Measurements from ENCODE around the gene PHOX2B. TPM values are rescaled to one million over a fixed set of nuclear protein-coding genes. Genes with fewer than 3 reads are reported as not detected.

The PHOX2B gene
- total RNA-seq, 1 donor from 2014 or later = not detected

DNA sequence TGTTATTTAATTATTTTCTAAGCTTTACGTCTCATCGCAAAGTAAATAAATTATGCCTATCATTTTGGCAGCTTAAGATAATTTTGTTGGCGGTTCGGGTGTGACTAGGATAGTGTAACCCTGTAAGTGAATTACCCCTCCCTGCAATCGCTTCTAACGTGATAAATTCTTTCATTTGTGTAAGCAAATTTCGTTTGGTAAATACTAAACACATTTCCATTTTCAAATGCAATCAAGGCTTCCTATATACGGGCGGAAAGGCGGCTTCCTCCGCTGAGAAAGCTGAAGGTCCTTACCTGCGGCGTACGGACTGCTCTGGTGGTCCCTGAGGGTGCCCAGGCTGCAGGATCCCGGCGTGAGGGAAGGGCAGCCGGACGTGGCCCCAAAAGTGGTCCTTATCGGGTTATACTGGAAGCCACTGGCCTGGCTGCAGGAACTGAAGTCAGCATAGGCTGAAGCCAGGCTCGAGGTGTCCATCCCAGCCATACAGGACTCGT is 403 bp downstream of the PHOX2B start:
- no peak for DNase-seq (ENCODE audit: low read depth)

DNA sequence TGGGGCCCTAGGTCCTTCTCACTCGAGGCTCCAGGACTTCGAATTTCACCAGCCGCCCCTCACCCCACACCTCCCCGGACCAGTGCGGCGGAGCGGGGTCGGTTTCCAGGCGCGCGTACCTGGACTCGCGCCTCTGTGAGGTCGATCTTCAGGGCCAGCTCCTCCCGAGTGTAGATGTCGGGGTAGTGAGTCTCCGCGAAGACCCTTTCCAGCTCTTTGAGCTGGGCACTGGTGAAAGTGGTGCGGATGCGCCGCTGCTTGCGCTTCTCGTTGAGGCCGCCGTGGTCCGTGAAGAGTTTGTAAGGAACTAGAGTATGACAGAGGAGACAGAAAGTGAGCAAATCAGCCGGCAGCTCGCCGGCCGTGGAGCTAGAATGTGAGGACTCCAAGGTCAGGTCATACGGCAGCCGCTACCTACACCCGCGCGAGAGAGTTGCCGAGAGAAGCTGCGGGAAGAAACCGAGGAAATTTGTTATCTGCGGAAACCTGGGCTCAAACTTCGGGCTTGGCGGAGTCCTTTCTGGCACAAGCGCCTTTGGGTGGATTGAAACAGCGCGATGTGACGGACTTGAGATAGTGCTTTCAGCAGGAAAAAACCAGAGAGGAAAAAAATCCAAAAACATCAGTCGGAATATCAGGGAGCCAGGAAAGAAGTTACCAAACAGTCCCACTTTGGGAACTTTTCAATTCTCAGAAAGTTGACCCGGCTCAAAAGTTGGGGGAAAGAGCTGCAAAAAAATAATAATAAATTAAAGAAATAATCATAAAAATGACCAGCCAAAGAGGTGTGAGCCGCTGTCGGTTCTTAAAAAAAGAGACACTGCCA is 1.1 kb downstream of the PHOX2B start:
- no peak for DNase-seq (ENCODE audit: low read depth)

DNA sequence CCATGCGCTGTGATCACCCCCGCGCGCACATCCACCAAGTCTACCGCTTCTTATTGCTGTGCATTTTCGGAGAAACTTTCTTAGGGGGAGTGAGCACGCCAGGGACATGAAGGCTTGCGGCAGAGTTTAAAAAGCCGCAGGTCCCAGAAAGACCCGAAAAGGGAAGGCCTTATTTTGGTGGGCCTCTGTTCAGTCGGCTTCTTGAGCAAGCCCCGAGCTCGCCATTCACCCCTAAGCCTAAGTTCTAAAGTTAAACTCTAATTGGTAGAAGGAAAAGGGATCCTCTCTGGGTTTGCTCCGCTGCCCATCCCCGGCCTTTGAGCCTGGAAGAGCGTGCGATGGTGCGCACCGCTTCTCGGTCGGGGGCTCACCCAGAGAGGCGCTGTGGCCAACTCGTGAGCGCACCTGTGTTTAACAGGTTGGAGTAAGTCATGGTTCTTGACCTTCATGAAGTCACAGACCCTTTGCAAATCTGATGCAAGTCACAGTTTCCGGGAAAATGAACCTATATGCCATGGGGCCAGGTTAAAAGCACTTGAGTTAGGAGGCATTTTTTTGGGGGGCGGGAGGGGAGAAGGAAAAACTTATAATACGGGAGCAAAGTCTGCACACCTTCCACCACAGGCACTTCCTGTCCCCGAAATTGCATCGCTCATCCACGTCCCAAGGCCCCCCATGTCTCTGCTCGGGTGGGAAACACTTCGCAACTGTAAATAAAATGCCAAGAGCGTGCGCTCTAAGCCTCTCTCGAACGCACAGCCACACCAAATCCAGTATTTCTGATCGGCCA is 1.9 kb downstream of the PHOX2B start:
- DNase-seq (ENCODE audit: low read depth) = no peak

DNA sequence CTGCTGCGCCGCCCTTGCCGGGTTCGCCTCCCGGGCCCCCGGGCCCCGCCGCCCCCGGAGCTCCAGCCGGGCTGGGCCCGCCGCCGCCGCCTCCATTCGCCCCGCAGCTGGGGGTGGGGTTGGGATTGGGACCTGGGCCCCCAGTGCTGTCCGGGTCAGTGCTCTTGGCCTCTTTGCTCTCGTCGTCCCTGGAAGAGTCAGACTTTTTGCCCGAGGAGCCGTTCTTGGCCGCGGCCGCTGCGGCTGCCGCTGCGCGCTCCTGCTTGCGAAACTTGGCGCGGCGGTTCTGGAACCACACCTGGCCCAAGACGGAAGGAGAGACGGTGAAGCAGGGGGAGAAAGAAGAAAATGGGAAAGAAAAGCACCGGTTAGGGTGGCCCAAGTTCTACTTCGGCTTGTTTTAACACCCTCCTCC is 2.5 kb downstream of the PHOX2B start:
- no peak for DNase-seq (ENCODE audit: low read depth)

DNA sequence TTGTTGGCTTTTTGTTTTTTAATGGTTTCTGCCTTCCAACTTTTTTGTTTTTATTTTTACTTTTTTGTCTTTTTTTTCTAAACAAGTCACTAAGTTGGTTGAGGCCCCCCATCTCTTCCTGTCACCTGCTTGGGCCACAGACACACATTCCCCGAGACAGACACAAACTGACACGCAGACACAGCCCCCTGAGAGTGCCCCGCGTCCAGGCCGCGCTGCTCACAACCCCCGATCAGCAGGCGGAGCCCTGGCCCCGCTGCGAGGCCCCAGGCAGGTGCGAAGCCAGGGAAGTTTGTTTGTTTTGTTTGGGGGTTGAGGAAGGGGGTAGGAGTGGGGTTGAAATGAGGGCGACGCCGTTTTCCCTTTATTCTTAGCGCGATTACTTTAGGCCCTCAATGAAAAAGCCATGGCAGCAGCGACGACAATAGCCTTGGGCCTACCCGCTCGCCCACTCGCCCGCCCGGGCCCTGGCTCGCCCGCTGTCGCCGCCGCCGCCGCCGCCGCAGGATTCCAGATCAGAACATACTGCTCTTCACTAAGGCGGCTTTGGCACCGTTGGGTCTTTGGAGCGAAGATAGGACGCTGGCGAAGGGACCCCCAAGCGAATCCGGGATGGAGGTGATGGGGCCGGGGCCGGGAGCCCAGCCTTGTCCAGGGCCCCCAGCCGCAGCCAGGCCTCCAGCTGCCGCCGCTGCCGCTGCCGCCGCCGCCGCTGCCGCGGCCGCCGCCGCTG is 3.1 kb downstream of the PHOX2B start:
- no peak for DNase-seq (ENCODE audit: low read depth)

DNA sequence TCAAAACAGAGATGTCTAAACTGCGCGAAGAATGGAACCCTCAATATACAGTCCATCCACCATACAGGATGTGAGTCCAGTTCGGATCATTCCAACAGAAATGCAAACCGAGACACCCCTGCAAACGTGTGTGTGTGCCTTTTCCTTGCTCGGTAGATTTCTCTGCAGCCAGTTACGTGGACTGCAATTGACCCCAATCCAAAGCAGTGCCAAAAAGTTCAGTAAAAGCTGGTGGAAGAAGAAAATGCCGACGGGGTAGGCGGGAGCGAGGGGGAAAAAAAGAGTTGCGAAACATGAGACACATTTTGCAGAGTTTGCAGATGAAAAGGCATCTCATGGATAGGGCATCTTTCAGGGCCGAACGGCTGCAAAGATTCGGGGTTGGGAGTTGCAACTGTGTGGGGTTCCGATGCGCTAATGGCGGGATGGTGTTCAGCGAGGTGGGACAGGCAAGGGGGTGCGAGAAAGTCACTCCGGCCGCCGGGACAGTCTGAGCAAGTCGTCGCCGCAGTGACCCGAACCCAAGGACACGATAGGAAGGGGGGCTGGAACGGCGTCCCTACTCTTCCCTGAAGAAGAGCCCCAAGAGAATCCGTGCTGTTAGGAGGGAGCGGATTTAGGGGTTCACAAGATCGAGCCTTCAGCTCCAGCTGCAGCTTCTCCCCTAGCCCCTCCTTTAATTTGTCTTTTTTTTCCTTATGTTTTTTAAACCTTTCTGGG is 3.8 kb downstream of the PHOX2B start:
- no peak for DNase-seq (ENCODE audit: low read depth)

DNA sequence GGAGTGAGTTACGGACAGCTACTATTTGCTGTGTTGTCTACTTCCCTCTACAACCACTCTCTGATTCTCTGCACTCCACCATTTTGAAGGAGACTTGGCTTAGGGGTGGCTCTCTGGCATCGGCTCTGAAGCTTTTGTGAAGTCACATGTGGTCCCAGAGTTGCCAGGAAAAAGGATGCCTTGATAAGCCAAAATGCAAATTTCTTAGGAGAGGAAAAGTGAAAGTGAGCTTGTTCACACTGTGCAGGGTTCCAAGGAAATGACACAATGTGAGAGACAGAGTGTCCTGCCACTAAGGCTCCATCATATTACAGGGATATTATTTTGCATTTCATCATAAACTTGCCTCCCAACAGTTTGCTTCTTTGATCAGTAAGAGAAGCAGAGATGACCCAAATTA is 7.2 kb downstream of the PHOX2B start:
- DNase-seq (ENCODE audit: low read depth) = no peak

DNA sequence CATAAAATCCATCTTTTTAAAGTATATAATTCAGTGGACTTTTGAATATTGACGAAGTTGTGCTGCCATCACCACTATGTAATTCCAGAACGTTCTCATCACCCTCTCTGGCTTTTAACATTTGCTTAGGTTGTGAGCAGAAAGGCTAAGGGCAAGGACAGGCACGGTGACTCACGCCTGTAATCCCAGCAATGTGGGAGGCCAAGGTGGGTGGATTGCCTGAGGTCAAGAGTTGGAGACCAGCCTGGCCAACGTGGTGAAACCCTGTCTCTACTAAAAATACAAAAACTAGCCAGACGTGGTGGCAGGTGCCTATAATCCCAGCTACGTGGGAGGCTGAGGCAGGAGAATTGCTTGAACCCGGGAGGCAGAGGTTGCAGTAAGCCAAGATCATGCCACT is 11.0 kb downstream of the PHOX2B start:
- DNase-seq (ENCODE audit: low read depth) = peak; percentile 8

DNA sequence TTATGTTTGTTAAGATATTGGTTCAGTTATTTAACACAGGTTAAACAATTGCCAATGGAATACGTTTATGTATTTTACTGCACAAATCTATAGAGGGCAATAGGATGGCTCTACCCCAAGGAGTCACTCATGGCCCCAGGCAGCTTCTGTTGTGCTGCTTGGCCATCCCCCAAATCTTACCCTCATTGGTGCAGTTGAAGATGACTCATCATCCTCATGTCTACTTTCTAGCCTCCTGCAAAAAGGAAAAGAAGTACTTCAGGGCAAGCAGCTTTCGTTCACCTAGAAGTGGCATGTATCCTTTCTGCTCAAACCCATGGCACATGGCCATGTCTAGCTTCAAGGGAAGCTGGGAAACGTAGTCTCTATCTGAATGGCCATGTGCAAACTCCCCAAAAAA is 14.2 kb downstream of the PHOX2B start:
- no peak for DNase-seq (ENCODE audit: low read depth)

DNA sequence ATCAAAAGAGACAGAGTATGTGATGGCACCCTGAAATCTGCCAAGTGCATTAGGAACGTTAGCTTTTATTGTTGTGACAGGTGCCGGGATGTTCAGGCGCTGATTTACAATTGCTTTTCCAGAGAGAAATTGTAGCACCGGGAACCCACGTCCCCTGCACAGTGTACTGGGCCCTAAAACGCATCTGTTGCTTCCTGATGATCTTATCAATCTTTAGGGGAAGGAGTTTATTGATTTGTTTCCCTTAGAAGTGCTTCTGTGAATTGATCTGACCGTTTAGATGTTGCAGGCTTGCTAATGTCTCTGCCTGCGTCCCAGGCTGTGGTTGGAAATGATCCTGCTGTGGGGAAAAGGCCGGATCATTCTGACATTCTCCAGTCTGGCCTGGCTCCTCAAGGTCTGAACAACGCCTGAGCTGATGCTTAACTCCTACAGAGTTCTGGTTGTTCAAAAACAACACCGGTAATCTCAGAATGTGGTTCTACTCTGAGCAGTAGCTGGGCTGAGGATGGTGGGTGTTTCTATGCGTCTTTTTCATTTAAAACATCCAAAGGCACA is 16.9 kb downstream of the PHOX2B start:
- no peak for DNase-seq (ENCODE audit: low read depth)

DNA sequence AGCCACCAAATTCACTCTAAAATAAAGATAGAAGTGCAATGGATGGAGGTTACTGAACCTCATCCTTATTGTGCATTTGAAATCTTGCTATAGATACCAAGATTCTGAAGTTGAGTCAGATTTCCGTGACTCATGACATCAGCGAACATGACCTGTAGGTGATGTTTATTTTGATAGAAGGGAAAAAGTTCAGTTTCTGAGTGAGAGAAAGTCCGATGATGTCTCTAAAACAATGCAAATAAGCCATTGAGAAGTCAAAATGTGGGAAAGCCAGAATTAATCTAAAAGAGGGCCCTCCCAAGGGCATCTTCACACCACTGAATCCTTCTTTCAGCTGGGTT is 20.0 kb downstream of the PHOX2B start:
- DNase-seq (ENCODE audit: low read depth) = no peak

DNA sequence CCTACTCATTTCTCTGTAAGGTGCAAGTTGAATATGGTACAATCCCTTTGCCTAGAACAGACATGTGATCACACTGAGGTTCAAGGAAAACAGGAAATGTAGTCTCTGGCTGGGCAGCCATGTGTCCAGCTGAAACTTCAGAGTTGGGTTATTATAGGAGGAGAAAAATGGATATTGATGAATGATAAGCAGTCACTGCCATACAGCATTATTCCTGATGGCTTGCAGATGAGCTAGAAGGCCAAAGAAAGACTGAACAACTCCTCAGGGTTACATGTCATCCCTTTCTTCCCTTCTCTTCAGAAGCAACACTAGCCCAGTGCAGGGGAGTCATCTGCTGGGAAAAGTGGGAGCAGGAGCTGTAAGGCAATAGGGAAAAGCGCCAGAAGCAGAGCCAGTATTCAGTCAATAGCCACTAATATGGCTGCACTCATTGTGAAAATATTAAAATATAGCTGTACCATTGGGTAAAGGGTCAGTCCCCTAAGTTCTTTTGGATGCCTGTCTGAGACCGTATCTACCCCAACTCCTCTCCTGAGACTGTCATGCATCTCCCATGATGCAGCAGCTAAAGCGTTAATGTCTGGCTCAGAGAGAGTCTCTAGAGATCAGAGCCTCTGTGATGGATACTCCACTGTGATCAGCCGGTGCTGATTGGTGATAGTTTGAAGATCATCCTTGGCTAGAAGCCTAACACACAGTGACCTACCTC is 20.5 kb downstream of the PHOX2B start:
- no peak for DNase-seq (ENCODE audit: low read depth)

DNA sequence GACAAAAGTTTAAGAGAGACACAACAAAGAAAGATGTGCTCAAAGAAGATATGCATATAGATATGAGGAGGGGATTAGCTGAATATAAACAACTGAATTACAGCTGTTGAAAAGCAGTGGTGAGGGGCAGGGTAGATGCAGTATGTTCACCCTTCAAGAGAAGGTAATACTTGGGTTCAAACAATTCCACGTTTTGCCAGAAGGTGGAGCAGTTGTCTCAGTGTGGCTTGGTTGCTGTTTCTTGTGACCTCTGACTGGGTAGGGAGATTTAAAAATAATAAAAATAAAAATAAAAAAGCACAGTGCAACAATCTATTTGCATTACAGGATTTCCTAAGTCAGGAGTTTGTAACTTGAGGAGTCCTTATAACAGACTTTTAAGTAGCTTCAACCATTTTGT is 23.3 kb downstream of the PHOX2B start:
- no peak for DNase-seq (ENCODE audit: low read depth)

DNA sequence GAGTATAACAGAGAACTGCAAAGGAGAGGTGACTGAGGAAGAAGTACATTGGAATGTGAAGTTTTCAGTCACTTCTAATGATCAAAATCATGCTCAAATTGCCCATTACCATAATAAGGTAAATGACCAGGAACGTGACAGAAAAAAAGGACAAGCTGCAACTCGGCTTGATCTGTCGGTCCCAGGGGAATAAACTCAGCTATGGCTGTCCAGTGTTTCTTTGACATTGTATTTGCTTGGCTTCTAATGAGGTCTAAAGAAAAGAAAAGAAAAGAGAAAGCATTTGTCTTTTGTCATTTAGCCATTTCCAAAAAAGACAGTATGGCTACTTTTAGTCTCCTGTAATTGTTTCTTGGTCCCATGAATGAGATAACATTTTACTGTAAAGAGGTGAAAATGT is 25.2 kb downstream of the PHOX2B start:
- DNase-seq (ENCODE audit: low read depth) = no peak

DNA sequence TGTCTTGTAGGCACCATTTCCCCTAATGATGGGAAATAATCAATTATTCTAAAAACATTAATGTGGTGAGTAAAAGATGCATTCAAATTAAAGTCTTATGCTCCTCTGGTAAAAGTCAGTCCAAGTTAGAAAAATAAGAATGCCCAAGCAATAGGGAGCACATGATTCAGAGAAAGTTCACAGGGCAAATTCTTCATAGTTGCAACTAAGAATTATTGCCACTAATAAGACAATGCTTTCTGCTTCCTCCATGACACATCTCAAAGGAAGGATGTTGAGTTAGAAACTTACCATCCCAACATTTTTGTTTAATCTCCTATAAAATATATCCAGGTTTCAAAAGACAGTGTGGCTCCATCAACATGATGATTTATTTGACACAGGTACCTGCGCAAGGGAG is 26.3 kb downstream of the PHOX2B start:
- no peak for DNase-seq (ENCODE audit: low read depth)

DNA sequence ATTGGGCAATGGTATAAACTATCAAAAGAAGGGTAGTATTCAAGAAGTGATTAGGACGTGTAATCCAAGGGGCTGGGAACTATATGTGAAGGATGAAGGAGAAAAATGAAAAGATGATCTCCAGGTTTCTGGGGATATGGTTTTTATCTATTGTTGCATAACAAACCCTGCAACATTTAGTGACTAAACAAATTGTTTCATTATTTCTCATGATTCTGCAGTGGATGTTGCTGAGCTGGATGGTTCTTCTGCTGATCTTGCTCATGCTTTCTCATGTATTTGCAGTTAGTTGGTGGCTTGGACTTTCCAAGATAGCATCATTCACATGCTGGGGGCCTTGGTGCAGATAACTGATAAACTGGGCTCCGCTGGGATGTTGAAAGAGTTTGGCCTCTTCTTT is 29.1 kb downstream of the PHOX2B start:
- no peak for DNase-seq (ENCODE audit: low read depth)

DNA sequence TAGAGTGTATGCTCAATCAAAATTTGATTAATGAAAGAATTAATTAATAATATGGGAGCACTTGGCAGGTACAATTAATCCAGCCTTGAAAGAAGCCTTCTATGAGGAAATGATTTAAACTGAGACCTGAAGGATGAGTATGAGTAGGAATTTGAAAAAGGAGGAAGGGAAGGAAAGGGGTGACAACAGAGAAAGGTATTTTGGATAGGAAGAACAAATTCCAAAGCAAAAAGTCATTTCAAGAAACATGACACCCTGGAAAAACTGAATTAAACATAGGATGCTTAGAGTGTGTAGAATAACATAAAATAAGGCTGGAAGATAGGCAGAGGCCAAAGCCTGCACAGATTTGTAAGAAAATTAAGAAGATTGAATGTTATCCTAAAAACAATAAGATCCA is 29.6 kb downstream of the PHOX2B start:
- DNase-seq (ENCODE audit: low read depth) = no peak

DNA sequence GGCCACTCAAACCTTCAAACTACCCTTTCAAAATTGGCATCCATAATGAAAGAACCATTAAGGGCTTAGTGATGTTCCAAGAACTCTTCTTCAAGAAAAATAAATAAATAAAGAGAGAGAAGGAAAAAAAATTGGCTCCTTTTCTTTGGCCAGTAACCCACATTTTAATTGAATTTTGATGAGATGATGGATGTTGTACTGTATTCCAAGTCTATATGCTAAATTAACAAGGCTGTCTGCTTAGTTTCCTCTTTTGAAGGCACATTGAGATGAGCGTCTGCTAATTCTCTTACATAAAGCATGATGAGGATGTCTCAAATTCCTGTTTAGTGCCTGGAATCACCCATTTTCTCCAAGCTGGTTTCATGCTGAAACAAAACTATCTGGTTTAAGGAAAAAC is 33.4 kb downstream of the PHOX2B start:
- DNase-seq (ENCODE audit: low read depth) = no peak

DNA sequence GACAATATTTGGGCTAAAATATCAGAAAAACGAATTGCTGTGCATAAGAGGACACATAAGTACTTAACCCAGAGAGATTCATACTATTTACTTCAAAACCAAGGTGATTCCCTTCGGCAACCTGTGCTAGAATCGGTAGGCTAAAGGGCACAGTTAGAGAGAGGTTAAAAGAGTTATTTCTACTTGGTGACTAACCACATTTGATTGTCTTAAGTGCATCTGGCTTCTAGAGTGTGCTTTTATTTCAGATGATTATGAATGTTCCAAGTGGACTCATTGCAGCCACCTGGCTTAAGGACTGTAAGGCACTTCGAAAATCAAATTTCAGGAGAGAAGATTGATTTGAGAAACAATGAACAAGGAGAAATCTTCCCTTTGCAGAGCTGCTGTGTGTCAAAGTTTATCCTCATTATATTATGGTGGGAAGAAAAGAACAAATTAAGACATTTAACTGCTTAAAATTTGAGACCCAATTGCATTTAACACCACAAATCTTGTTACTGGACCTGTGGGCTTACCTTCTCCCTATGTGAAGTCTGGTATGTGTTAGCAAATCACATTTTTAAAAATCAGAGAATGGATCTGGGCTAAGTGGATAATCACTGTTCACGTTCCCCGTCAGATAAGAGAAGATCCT is 34.0 kb downstream of the PHOX2B start:
- no peak for DNase-seq (ENCODE audit: low read depth)

DNA sequence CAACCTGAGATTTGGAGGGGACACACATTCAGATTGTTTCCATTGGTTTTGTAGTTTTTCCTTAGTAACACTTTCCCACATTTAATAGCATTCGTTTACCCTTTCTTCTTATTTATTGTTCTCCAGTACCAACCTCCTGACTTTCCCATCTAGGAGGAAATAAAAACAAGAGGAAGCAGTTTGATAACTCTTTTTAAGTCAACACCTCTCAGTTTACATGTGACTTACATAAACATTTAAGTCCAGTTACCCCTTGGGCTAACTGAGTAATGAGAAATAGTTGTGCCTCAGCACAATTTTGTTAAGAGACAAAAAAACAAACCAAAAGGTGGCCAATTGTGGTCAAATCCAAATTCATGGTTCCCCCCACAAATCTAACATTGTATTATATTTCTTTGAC is 34.8 kb downstream of the PHOX2B start:
- DNase-seq (ENCODE audit: low read depth) = no peak

Data from myocyte (in vitro differentiated cells).